OCI-LY7 (cell line): ENCODE measurements around the gene ARL4A.

ENCODE experiments used
- CTCF ChIP-seq: fragments of 200-600 bp; sonication (generic); conservative IDR thresholded peaks from 2 replicates; pipeline ENCODE4 v1.5.1; 2014; ENCODE audit warnings: mild to moderate bottlenecking, antibody characterized with exemption, low read length, moderate library complexity, mixed read lengths
- EZH2phosphoT487 ChIP-seq: fragments of 200-600 bp; sonication (generic); IDR thresholded peaks from 2 replicates; pipeline ENCODE4 v1.6.1; 2018; ENCODE audit warnings: low read depth, borderline replicate concordance, mild to moderate bottlenecking, mixed run types, antibody characterized with exemption, low read length, moderate library complexity, mixed read lengths

- no peak for TF ChIP-seq CTCF
- no peak for TF ChIP-seq EZH2phosphoT487
Observed at GRCh38 chr7:12647364-12648219, 39.8 kb upstream of the ARL4A start.
